HEK293 (cell line): ENCODE data around the gene MYO15B.
A peak's percentile ranks its signal among the peaks of the same experiment; 100 is the strongest.

ENCODE experiments used
- CTCF ChIA-PET: fragments of 350-600 bp; formaldehyde crosslinking; extraction: SDS; loops from one replicate; lab custom pipeline; 2021; ENCODE audit warnings: antibody characterized with exemption; lab: Yijun Ruan, JAX
- POLR2A ChIA-PET: fragments of 300-600 bp; formaldehyde crosslinking; extraction: SDS; loops from one replicate; lab custom pipeline; 2020; ENCODE audit warnings: antibody characterized with exemption, inconsistent platforms; lab: Yijun Ruan, JAX
- H3K27ac ChIP-seq: fragments of 200-500 bp; sonication (Bioruptor generic); 2 replicates; pipeline ENCODE4 v1.5.1; 2014; ENCODE audit warnings: low read depth, low read length, control low read depth, inconsistent platforms; ENCODE audit errors: extremely low read depth
- H3K36me3 ChIP-seq, 2 experiments: fragments of 200-500 bp in 1 of 2; sonication (Bioruptor generic) in 1 of 2; 1 replicate in 1 of 2; 2 replicates in 1 of 2; pipeline ENCODE4 v1.5.1; 2014 to 2017; ENCODE audit warnings: inconsistent platforms in 2 of 2, low read length in 2 of 2; ENCODE audit not compliant: control insufficient read depth in 2 of 2, insufficient read depth in 1 of 2
- H3K4me1 ChIP-seq: fragments of 200-500 bp; sonication (Bioruptor generic); 2 replicates; pipeline ENCODE4 v1.5.1; 2014; ENCODE audit warnings: mild to moderate bottlenecking, low read length, inconsistent platforms; ENCODE audit not compliant: control insufficient read depth, insufficient read depth
- H3K4me3 ChIP-seq: 2 replicates; pipeline ENCODE4 v1.5.1; 2011; ENCODE audit warnings: low read depth, mild to moderate bottlenecking, control low read depth, low read length, moderate library complexity
- H3K9me3 ChIP-seq: fragments of 200-500 bp; sonication (Bioruptor generic); 2 replicates; pipeline ENCODE4 v1.5.1; 2014; ENCODE audit warnings: low read depth, low read length, inconsistent platforms; ENCODE audit not compliant: control insufficient read depth, insufficient read depth
- CTCF ChIP-seq: fragments of 450-650 bp; formaldehyde crosslinking; IDR thresholded peaks from 2 replicates; pipeline ENCODE4 v1.5.1; 2016; ENCODE audit warnings: missing biosample characterization, missing genetic modification characterization
- GFI1B ChIP-seq: fragments of 450-650 bp; formaldehyde crosslinking; IDR thresholded peaks from 2 replicates; pipeline ENCODE4 v1.5.1; 2016; ENCODE audit warnings: missing biosample characterization, missing genetic modification characterization
- GLIS1 ChIP-seq: fragments of 450-650 bp; formaldehyde crosslinking; IDR thresholded peaks from 2 replicates; pipeline ENCODE4 v1.5.1; 2016; ENCODE audit warnings: missing biosample characterization, missing genetic modification characterization
- PATZ1 ChIP-seq: fragments of 450-650 bp; formaldehyde crosslinking; IDR thresholded peaks from 2 replicates; pipeline ENCODE4 v1.5.1; 2016; ENCODE audit warnings: missing biosample characterization, missing genetic modification characterization
- SETDB1 ChIP-seq: IDR thresholded peaks from one replicate; pipeline ENCODE4 v1.6.1; 2017; ENCODE audit warnings: mild to moderate bottlenecking, low read length, moderate library complexity, mixed read lengths; ENCODE audit not compliant: insufficient read length
- SP3 ChIP-seq: fragments of 450-650 bp; formaldehyde crosslinking; IDR thresholded peaks from 2 replicates; pipeline ENCODE4 v1.5.1; 2016; ENCODE audit warnings: missing biosample characterization, missing genetic modification characterization
- SP7 ChIP-seq: fragments of 450-650 bp; formaldehyde crosslinking; IDR thresholded peaks from 2 replicates; pipeline ENCODE4 v1.5.1; 2016; ENCODE audit warnings: missing biosample characterization, missing genetic modification characterization
- YY2 ChIP-seq: fragments of 450-650 bp; formaldehyde crosslinking; IDR thresholded peaks from 2 replicates; pipeline ENCODE4 v1.5.1; 2016; ENCODE audit warnings: missing biosample characterization, missing genetic modification characterization
- ZBTB17 ChIP-seq: fragments of 450-650 bp; formaldehyde crosslinking; IDR thresholded peaks from 2 replicates; pipeline ENCODE4 v1.5.1; 2016; ENCODE audit warnings: missing biosample characterization, missing genetic modification characterization
- ZBTB48 ChIP-seq: fragments of 450-650 bp; formaldehyde crosslinking; IDR thresholded peaks from 2 replicates; pipeline ENCODE4 v1.5.1; 2016; ENCODE audit warnings: missing biosample characterization, missing genetic modification characterization
- ZBTB8A ChIP-seq: fragments of 450-650 bp; formaldehyde crosslinking; IDR thresholded peaks from 2 replicates; pipeline ENCODE4 v1.5.1; 2016; ENCODE audit warnings: missing biosample characterization, missing genetic modification characterization
- ZIC2 ChIP-seq: fragments of 450-650 bp; formaldehyde crosslinking; IDR thresholded peaks from 2 replicates; pipeline ENCODE4 v1.5.1; 2016; ENCODE audit warnings: missing biosample characterization, missing genetic modification characterization
- ZNF10 ChIP-seq: fragments of 450-650 bp; formaldehyde crosslinking; IDR thresholded peaks from 2 replicates; pipeline ENCODE4 v1.5.1; 2017; ENCODE audit warnings: missing biosample characterization, missing genetic modification characterization
- ZNF2 ChIP-seq: fragments of 450-650 bp; formaldehyde crosslinking; IDR thresholded peaks from 2 replicates; pipeline ENCODE4 v1.5.1; 2016; ENCODE audit warnings: missing biosample characterization, missing genetic modification characterization
- ZNF292 ChIP-seq: fragments of 450-650 bp; formaldehyde crosslinking; IDR thresholded peaks from 2 replicates; pipeline ENCODE4 v1.5.1; 2016; ENCODE audit warnings: low read depth, missing biosample characterization, missing genetic modification characterization, borderline replicate concordance
- ZNF366 ChIP-seq: fragments of 450-650 bp; formaldehyde crosslinking; conservative IDR thresholded peaks from 2 replicates; pipeline ENCODE4 v1.5.1; 2016; ENCODE audit warnings: missing biosample characterization, missing genetic modification characterization
- ZNF391 ChIP-seq: fragments of 450-650 bp; formaldehyde crosslinking; IDR thresholded peaks from 2 replicates; pipeline ENCODE4 v1.5.1; 2016; ENCODE audit warnings: low read depth, missing biosample characterization, missing genetic modification characterization, borderline replicate concordance
- ZNF394 ChIP-seq: fragments of 450-650 bp; formaldehyde crosslinking; IDR thresholded peaks from 2 replicates; pipeline ENCODE4 v1.5.1; 2016; ENCODE audit warnings: missing biosample characterization, missing genetic modification characterization, mild to moderate bottlenecking, moderate library complexity, borderline replicate concordance
- ZNF423 ChIP-seq: fragments of 450-650 bp; formaldehyde crosslinking; IDR thresholded peaks from 2 replicates; pipeline ENCODE4 v1.5.1; 2016; ENCODE audit warnings: missing biosample characterization, missing genetic modification characterization
- ZNF48 ChIP-seq: fragments of 450-650 bp; formaldehyde crosslinking; IDR thresholded peaks from 2 replicates; pipeline ENCODE4 v1.5.1; 2016; ENCODE audit warnings: missing biosample characterization, missing genetic modification characterization
- ZNF501 ChIP-seq: fragments of 450-650 bp; formaldehyde crosslinking; IDR thresholded peaks from 2 replicates; pipeline ENCODE4 v1.5.1; 2016; ENCODE audit warnings: missing biosample characterization, missing genetic modification characterization
- ZNF600 ChIP-seq: fragments of 450-650 bp; formaldehyde crosslinking; IDR thresholded peaks from 2 replicates; pipeline ENCODE4 v1.5.1; 2016; ENCODE audit warnings: missing biosample characterization, missing genetic modification characterization
- ZNF629 ChIP-seq: fragments of 450-650 bp; formaldehyde crosslinking; IDR thresholded peaks from 2 replicates; pipeline ENCODE4 v1.5.1; 2017; ENCODE audit warnings: missing biosample characterization, missing genetic modification characterization
- ZSCAN23 ChIP-seq: fragments of 450-650 bp; formaldehyde crosslinking; IDR thresholded peaks from 2 replicates; pipeline ENCODE4 v1.5.1; 2016; ENCODE audit warnings: missing biosample characterization, missing genetic modification characterization
- TF ChIP-seq, protein P1 (sequence below): fragments of 450-650 bp; formaldehyde crosslinking; IDR thresholded peaks from 2 replicates; pipeline ENCODE4 v1.5.1; 2017; ENCODE audit warnings: missing biosample characterization, missing genetic modification characterization
- TF ChIP-seq, protein P2 (sequence below): fragments of 450-650 bp; formaldehyde crosslinking; IDR thresholded peaks from 2 replicates; pipeline ENCODE4 v1.5.1; 2016; ENCODE audit warnings: missing biosample characterization, missing genetic modification characterization

The MYO15B gene

DNA sequence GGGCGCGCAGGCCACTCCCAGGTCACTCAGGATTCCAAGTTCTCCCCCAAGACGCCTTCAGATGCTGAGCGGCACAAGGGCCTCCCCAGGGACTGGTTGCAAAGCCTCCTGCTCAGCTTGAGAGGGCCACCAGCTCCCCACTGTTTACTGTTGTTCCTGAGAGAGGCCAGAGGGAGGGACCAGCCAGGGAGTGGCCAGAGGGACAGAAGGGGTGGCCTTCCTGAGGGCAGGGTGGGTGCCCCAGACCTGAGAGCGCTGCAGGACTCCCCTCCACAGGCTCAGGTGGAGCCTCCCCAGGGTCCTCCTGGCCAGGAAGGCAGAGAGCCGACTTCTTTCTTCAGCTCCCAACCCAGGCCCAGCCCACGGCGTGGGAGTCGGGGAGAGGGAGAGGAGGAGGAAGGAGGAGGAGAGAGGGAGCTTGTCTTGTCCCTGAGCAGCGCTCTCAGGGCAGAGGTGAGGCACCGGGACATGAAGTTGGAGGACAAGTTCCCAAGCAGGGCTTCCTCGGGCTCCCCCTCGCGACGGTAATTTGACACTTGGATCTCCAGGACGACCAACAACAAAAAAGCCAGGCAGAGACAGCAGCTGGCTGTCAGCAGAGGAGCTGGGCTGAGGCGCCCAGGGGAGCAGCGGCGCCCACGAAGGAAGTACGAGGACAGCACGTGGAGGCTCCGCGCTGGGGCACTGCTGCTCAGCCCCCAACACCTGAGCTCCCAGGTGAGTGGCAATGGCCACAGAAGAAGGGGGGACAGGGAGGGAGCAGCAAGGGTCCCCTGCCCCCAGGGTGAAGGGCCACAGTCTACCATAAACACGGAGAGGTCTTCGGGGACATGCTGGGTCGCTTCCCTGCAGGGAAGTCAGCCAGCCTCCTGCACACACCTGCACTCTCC lies 46.1 kb downstream of the MYO15B start:
- Histone ChIP-seq H3K27ac (no peak overlapping the region), H3K4me3 (no peak overlapping the region), H3K9me3 (no peaks in the 10 kb centered on the region), H3K36me3 (peaks cover 0 to 48% of the 10 kb centered on the region in 2 experiments; a peak in 1 of 3 replicates), H3K4me1 (peaks cover 11% of the 10 kb centered on the region)
- ChIA-PET POLR2A (interaction anchor here (0.6 to 2.0 kb wide), 13 partner anchors 12 to 843 kb away, joined by 3 to 9 read pairs (median 4); partner anchors contain the start of genes RECQL5 and SAP30BP), CTCF (interaction anchor here (0.6 to 10.6 kb wide), 85 partner anchors 9 to 908 kb away, joined by 3 to 410 read pairs (median 5); partner anchors contain the start of genes GALK1, RECQL5, SAP30BP and TSEN54)
- peak; percentile 87 for TF ChIP-seq ZNF423 (tag by site-specific recombination)
- TF ChIP-seq ZNF394, result peak; percentile 91; the same call in 1 of the 2 replicates
- TF ChIP-seq SP7, result peak; percentile 47; the same call in 1 of the 2 replicates
- TF ChIP-seq ZNF391, result peak; percentile 52; the same call in 1 of the 2 replicates
- TF ChIP-seq ZBTB48 (tag by site-specific recombination), result peak; percentile 18; the same call in 1 of the 2 replicates
- no peak for TF ChIP-seq SETDB1
- no peak for TF ChIP-seq YY2 (tag by site-specific recombination)
- TF ChIP-seq ZNF629 (tag by site-specific recombination), result 0 out of 2 replicates have a peak, but pooled peaks have one; percentile 22
- no peak for TF ChIP-seq ZSCAN23 (tag by site-specific recombination)
- 0 out of 2 replicates have a peak, but pooled peaks have one; percentile 17 for TF ChIP-seq ZNF501 (tag by site-specific recombination)
- TF ChIP-seq GLIS1, result peak; percentile 36
- no peak; the same call in 1 of the 2 replicates for TF ChIP-seq ZBTB17 (tag by site-specific recombination)
- 0 out of 2 replicates have a peak, but pooled peaks have one; percentile 17 for TF ChIP-seq SP3 (tag by site-specific recombination)
- TF ChIP-seq ZNF2 (tag by site-specific recombination), result 0 out of 2 replicates have a peak, but pooled peaks have one; percentile 26
- TF ChIP-seq ZNF48 (tag by site-specific recombination), result no peak
- TF ChIP-seq, protein P1, sequence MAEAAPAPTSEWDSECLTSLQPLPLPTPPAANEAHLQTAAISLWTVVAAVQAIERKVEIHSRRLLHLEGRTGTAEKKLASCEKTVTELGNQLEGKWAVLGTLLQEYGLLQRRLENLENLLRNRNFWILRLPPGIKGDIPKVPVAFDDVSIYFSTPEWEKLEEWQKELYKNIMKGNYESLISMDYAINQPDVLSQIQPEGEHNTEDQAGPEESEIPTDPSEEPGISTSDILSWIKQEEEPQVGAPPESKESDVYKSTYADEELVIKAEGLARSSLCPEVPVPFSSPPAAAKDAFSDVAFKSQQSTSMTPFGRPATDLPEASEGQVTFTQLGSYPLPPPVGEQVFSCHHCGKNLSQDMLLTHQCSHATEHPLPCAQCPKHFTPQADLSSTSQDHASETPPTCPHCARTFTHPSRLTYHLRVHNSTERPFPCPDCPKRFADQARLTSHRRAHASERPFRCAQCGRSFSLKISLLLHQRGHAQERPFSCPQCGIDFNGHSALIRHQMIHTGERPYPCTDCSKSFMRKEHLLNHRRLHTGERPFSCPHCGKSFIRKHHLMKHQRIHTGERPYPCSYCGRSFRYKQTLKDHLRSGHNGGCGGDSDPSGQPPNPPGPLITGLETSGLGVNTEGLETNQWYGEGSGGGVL (tag by site-specific recombination), result peak; percentile 73
- peak; percentile 96 for TF ChIP-seq ZBTB8A
- no peak for TF ChIP-seq ZNF10 (tag by site-specific recombination)
- peak; percentile 48; the same call in 1 of the 2 replicates for TF ChIP-seq ZNF600
- peak; percentile 47; the same call in 1 of the 2 replicates for TF ChIP-seq ZNF366 (tag by site-specific recombination)
- no peak for TF ChIP-seq ZNF292 (tag by site-specific recombination)
- peak; percentile 97 for TF ChIP-seq CTCF (tag by site-specific recombination)
- peak; percentile 95 for TF ChIP-seq ZIC2 (tag by site-specific recombination)
- TF ChIP-seq GFI1B (tag by site-specific recombination), result no peak
- TF ChIP-seq, protein P2, sequence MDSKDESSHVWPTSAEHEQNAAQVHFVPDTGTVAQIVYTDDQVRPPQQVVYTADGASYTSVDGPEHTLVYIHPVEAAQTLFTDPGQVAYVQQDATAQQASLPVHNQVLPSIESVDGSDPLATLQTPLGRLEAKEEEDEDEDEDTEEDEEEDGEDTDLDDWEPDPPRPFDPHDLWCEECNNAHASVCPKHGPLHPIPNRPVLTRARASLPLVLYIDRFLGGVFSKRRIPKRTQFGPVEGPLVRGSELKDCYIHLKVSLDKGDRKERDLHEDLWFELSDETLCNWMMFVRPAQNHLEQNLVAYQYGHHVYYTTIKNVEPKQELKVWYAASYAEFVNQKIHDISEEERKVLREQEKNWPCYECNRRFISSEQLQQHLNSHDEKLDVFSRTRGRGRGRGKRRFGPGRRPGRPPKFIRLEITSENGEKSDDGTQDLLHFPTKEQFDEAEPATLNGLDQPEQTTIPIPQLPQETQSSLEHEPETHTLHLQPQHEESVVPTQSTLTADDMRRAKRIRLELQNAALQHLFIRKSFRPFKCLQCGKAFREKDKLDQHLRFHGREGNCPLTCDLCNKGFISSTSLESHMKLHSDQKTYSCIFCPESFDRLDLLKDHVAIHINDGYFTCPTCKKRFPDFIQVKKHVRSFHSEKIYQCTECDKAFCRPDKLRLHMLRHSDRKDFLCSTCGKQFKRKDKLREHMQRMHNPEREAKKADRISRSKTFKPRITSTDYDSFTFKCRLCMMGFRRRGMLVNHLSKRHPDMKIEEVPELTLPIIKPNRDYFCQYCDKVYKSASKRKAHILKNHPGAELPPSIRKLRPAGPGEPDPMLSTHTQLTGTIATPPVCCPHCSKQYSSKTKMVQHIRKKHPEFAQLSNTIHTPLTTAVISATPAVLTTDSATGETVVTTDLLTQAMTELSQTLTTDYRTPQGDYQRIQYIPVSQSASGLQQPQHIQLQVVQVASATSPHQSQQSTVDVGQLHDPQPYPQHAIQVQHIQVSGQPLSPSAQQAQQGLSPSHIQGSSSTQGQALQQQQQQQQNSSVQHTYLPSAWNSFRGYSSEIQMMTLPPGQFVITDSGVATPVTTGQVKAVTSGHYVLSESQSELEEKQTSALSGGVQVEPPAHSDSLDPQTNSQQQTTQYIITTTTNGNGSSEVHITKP (tag by site-specific recombination), result peak; percentile 39; the same call in 1 of the 2 replicates
- TF ChIP-seq PATZ1 (tag by site-specific recombination), result peak; percentile 43; the same call in 1 of the 2 replicates
